ENCODE measurements around the gene SPINT3. TPM values are rescaled to one million over a fixed set of nuclear protein-coding genes. Genes with fewer than 3 reads are reported as not detected.

Gene SPINT3
- total and polyA plus RNA-seq, 10 of the 15 experiments (the other 5 are each of a cell fraction or from before 2014, with no cell fraction given) = not detected

DNA sequence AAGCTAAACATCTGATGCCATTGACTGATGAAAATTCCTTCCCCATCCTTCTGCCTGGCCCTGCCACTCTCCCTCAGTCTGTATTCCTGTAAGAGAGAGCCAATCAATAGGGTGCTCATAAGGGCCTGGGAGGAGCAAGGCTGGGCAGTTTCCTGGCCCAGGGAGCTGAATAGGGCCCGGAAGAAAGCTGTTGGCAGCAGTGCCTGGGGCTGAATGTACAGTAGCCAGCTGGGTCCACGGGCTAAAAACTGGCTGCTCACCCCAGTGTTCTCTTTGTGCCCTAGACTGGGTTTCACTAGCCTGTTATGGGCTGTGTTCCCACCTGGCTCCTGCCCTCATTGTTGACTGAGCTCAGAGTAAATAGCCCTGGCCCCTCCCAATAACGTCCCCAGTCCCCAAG is 47.6 kb downstream of the SPINT3 start:
- FAIRE-seq = no peak
- in situ Hi-C loops (cut with MboI) = no loop called here
- no peak overlapping the region for H3K4me3 ChIP-seq
- H3K79me2 ChIP-seq (ENCODE audit: control insufficient read depth, insufficient read depth, low read length) = no peaks in the 10 kb centered on the region
- peaks cover 7% of the 10 kb centered on the region for H3K4me1 ChIP-seq (ENCODE audit: control insufficient read depth, insufficient read depth, low read length)
- no peak overlapping the region for H3K9ac ChIP-seq (ENCODE audit: control insufficient read depth, insufficient read depth, low read length)
- ChIA-PET CTCF (interaction anchor here (0.7 to 1.2 kb wide), 3 partner anchors 9 to 95 kb away, joined by 3 to 4 read pairs (median 3); no protein-coding TSS in a partner anchor), POLR2A (interaction anchor here (1.3 kb wide), 1 partner anchor 14 kb away, joined by 4 read pairs; no protein-coding TSS in a partner anchor), RAD21 (ENCODE audit: unreplicated experiment) (no interaction called here), SMC1A (ENCODE audit: uncharacterized antibody, unreplicated experiment) (no interaction called here)
- intact Hi-C loops (cut with micrococcal nuclease; ENCODE audit: unreplicated experiment) = no loop called here
- H3K9me3 ChIP-seq (replicated peaks; ENCODE audit: control insufficient read depth, insufficient read depth, low read length) = no peaks in the 10 kb centered on the region
- no peak for ATAC-seq
- no TSS peak for BruUV-seq (replicated peaks)
- H3K4me2 ChIP-seq (ENCODE audit: control insufficient read depth, insufficient read depth) = no peak overlapping the region
- TF ChIP-seq SMC3 (IDR thresholded peaks at IDR 0.05; ENCODE audit: borderline replicate concordance, low read length) (no peak), EGR1 (IDR thresholded peaks at IDR 0.05; ENCODE audit: borderline replicate concordance in 1 of 2, low read depth in 2 of 2, low read length in 2 of 2) (no peak)
- TF ChIP-seq, protein P1, sequence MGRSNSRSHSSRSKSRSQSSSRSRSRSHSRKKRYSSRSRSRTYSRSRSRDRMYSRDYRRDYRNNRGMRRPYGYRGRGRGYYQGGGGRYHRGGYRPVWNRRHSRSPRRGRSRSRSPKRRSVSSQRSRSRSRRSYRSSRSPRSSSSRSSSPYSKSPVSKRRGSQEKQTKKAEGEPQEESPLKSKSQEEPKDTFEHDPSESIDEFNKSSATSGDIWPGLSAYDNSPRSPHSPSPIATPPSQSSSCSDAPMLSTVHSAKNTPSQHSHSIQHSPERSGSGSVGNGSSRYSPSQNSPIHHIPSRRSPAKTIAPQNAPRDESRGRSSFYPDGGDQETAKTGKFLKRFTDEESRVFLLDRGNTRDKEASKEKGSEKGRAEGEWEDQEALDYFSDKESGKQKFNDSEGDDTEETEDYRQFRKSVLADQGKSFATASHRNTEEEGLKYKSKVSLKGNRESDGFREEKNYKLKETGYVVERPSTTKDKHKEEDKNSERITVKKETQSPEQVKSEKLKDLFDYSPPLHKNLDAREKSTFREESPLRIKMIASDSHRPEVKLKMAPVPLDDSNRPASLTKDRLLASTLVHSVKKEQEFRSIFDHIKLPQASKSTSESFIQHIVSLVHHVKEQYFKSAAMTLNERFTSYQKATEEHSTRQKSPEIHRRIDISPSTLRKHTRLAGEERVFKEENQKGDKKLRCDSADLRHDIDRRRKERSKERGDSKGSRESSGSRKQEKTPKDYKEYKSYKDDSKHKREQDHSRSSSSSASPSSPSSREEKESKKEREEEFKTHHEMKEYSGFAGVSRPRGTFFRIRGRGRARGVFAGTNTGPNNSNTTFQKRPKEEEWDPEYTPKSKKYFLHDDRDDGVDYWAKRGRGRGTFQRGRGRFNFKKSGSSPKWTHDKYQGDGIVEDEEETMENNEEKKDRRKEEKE (IDR thresholded peaks at IDR 0.05) = no peak
- WGBS (ENCODE audit: insufficient coverage, insufficient replicate concordance, low lambda C conversion rate, missing lambda C conversion rate) = 0% methylated on average over 3 of the region's 3 CpGs
- no peaks in the 10 kb centered on the region for H3K36me3 ChIP-seq (ENCODE audit: control insufficient read depth in 2 of 2, insufficient read depth in 2 of 2, low read length in 1 of 2)
- no peak overlapping the region for H2AFZ ChIP-seq (ENCODE audit: control insufficient read depth, low read depth, low read length)
- H3K27ac ChIP-seq (ENCODE audit: control insufficient read depth, insufficient read depth) = no peak overlapping the region
- H3K27me3 ChIP-seq (replicated peaks in 1 of 2; ENCODE audit: control insufficient read depth in 2 of 2, insufficient read depth in 2 of 2, low read length in 1 of 2) = peaks cover 7 to 35% of the 10 kb centered on the region in 2 experiments
- no peaks in the 10 kb centered on the region for H4K20me1 ChIP-seq (ENCODE audit: control insufficient read depth, insufficient read depth)
- DNase-seq (ENCODE audit: low read depth, low spot score) = no peak

DNA sequence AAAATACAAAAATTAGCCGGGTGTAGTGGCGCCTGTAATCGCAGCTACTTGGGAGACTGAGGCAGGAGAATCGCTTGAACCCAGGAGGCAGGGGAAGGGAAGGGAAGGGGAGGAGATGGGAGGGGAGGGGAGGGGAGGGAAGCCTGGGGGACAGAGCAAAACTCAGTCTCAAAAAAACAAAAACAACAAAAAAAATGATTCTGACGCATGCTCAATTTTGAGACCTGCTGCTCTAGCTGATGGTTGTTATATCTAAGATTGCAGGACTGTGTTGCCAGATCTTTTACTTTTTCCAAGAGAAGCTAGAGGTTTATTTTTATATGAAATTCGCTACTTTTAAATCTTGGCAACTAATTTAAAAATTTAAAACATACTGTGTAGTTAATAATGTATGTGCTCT is 48.2 kb downstream of the SPINT3 start:
- TF ChIP-seq TCF7 (IDR thresholded peaks at IDR 0.05; ENCODE audit: borderline replicate concordance) (no peak), ZNF274 (IDR thresholded peaks at IDR 0.05; ENCODE audit: insufficient read depth, insufficient read length) (no peak), ATF7 (IDR thresholded peaks at IDR 0.05; ENCODE audit: low read depth) (no peak), NFYA (IDR thresholded peaks at IDR 0.05; ENCODE audit: borderline replicate concordance, low read depth, low read length) (no peak), ELK1 (IDR thresholded peaks at IDR 0.05; ENCODE audit: low read depth, low read length) (no peak), RFX5 (IDR thresholded peaks at IDR 0.05; ENCODE audit: low read depth, low read length) (no peak), CEBPB (IDR thresholded peaks at IDR 0.05; ENCODE audit: borderline replicate concordance in 1 of 2, low read depth in 2 of 2, low read length in 2 of 2) (no peak), NFIC (IDR thresholded peaks at IDR 0.05; ENCODE audit: low read depth, low read length) (no peak), HDGF (IDR thresholded peaks at IDR 0.05) (no peak), SIX5 (IDR thresholded peaks at IDR 0.05; ENCODE audit: low read depth, low read length, severe bottlenecking) (no peak), TCF3 (IDR thresholded peaks at IDR 0.05; ENCODE audit: borderline replicate concordance, insufficient read depth, low read depth, low read length) (no peak), STAT1 (conservative IDR thresholded peaks at IDR 0.05) (no peak), FOXK2 (IDR thresholded peaks at IDR 0.05) (no peak)
- no peak for DNase-seq (ENCODE audit: low read depth, low spot score)
- SMC1A ChIA-PET (ENCODE audit: uncharacterized antibody, unreplicated experiment) = no interaction called here

More for the DNA sequence above, 48.2 kb downstream of the SPINT3 start:
- H3K36me3 ChIP-seq (ENCODE audit: control insufficient read depth in 2 of 2, insufficient read depth in 2 of 2, low read length in 1 of 2) = no peaks in the 10 kb centered on the region
- no peak overlapping the region for H3K4me3 ChIP-seq
- no peak overlapping the region for H3K27ac ChIP-seq (ENCODE audit: control insufficient read depth, insufficient read depth)
- RAD21 ChIA-PET (ENCODE audit: unreplicated experiment) = no interaction called here
- 50% methylated on average over 2 of the region's 6 CpGs for WGBS (ENCODE audit: insufficient coverage, insufficient replicate concordance, low lambda C conversion rate, missing lambda C conversion rate)
- H3K4me1 ChIP-seq (ENCODE audit: control insufficient read depth, insufficient read depth, low read length) = peaks cover 7% of the 10 kb centered on the region
- ATAC-seq = no peak
- no peaks in the 10 kb centered on the region for H3K9me3 ChIP-seq (replicated peaks; ENCODE audit: control insufficient read depth, insufficient read depth, low read length)
- in situ Hi-C loops (cut with MboI) (no loop called here), intact Hi-C loops (cut with micrococcal nuclease; ENCODE audit: unreplicated experiment) (no loop called here)
- no peak overlapping the region for H3K4me2 ChIP-seq (ENCODE audit: control insufficient read depth, insufficient read depth)
- no peak overlapping the region for H2AFZ ChIP-seq (ENCODE audit: control insufficient read depth, low read depth, low read length)
- CTCF ChIA-PET = no interaction called here
- POLR2A ChIA-PET = interaction anchor here (1.3 kb wide), 1 partner anchor 13 kb away, joined by 4 read pairs; no protein-coding TSS in a partner anchor
- no peak for FAIRE-seq
- H3K9ac ChIP-seq (ENCODE audit: control insufficient read depth, insufficient read depth, low read length) = no peak overlapping the region
- no TSS peak for BruUV-seq (replicated peaks)
- no peaks in the 10 kb centered on the region for H3K79me2 ChIP-seq (ENCODE audit: control insufficient read depth, insufficient read depth, low read length)
- H4K20me1 ChIP-seq (ENCODE audit: control insufficient read depth, insufficient read depth) = no peaks in the 10 kb centered on the region
- H3K27me3 ChIP-seq (replicated peaks in 1 of 2; ENCODE audit: control insufficient read depth in 2 of 2, insufficient read depth in 2 of 2, low read length in 1 of 2) = peaks cover 7 to 35% of the 10 kb centered on the region in 2 experiments

All from GM12878 (cell line).